HG03025 (cell line): ENCODE results near the gene ZBTB34.

Experiments
- ATAC-seq: cut with Tn5 transposase; IDR thresholded peaks from one replicate; pipeline ENCODE4 v1.9.1; 2021; ENCODE audit warnings: mild to moderate bottlenecking, moderate library complexity; ENCODE audit not compliant: unreplicated experiment, low FRiP score

ZBTB34 gene

DNA sequence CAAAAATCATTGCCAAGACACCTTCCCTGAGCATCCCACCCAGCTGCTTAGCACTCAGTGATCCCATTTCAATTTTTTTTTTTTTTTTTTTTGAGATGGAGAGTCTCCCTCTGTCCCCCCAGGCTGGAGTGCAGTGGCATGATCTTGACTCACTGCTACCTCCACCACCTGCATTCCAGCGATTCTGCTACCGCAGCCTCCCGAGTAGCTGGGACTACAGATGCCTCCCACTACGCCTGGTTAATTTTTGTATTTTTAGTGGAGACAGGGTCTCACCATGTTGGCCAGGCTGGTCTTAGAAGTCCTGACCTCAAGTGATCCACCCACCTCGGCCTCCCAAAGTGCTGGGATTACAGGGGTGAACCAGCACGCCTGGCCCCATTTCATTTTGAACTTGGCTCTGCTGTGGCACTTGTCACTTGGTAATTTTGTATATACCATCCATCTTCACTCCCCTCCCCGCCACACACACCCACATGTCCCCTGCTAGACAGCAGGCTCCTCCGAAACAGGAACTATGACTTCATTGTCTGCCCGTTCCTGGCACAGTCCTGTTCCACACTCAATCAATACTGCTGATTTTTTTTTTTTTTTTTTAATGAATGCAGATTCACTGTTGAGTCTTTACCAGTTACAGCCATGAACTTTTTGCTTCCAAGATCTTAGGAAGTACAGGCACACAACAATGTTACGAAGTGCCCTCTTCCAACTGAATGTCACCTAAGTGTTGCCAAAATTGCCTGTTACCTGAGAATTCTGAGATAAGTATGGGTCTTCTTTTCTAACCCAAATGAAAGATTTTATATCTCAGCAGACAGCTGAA lies 17.3 kb upstream of the ZBTB34 start:
- ATAC-seq, result no peak

DNA sequence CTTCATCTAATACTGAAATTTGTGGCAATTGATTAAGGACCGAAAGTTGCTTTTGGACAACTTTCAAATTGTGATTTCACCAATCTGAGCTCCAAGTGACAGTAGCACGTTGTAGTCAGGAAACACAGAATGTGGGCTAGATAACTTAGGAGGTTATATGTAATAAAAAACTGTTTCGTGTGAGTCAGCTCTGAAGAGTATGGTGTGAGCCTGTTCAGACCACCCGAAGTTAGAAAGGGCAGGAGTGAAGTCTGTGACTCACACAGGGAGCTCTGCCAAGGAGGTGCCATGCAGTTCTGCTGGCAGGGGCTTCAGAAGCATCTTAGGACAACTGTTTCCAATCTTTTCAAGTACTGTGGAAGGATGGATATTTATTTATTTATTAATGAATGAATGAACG lies 16.4 kb upstream of the ZBTB34 start:
- ATAC-seq, result no peak

- ATAC-seq, result no peak
These were observed 13.4 kb upstream of the ZBTB34 start for GRCh38 chr9:126847051-126847450.

- no peak for ATAC-seq
These were observed 10.7 kb upstream of the ZBTB34 start for GRCh38 chr9:126849591-126850225.

- ATAC-seq, result no peak
These were observed 9.1 kb upstream of the ZBTB34 start for GRCh38 chr9:126851286-126851880.

- ATAC-seq, result no peak
These were observed 8.3 kb upstream of the ZBTB34 start for GRCh38 chr9:126852086-126852688.

- no peak for ATAC-seq
These were observed 6.8 kb upstream of the ZBTB34 start for GRCh38 chr9:126853667-126854066.

- no peak for ATAC-seq
These were observed 5.7 kb upstream of the ZBTB34 start for GRCh38 chr9:126854734-126855133.

DNA sequence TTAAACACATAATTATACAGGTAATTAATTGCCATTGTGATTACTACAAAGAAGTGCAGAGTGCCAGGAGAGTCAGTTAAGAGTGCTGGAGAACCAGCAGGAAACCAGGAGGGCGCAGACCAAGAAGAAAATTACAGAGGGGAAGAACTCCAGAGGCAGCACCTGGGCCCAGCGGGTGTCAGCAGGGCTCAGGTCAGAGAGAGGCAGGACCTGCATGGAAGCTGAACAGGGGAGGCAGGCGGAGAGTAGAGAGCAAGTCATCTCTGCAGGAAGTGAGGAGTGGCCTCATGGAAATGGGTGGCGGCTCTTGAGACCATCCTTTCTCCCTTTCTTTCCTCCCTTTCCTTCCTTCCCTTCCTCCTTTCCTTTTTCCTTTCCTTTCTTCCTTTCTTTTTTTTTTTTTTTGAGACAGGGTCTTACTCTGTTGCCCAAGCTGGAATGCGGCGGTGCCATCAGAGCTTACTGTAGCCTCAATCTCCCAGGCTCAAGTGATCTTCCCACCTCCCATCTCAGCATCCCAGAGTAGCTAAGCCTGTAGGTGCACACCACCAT lies 4.0 kb upstream of the ZBTB34 start:
- ATAC-seq, result no peak

- no peak for ATAC-seq
These were observed 3.0 kb upstream of the ZBTB34 start for GRCh38 chr9:126857261-126857960.

DNA sequence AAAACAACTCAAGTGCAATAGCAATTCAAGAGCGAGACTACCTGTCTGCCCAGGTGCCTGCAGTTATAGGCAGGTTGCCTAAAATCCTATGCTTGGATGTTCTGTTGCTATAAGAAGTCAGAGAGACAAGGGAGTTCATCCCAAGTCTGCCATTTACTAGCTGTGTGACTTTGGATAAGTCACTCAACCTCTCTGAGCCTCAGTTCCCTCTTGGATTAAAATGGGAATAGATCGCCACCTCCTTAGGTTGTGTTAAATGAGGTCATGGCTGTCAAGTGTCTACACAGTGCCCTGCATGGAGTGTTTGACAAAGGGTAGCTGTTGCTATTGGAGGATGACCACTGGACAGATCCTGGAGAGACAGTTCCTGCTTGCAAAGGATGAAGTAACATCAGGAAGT lies 1.3 kb upstream of the ZBTB34 start:
- no peak for ATAC-seq

GRCh38 chr9:126860757-126861466 lies 473 bp downstream of the ZBTB34 start:
- peak; percentile 34 for ATAC-seq

DNA sequence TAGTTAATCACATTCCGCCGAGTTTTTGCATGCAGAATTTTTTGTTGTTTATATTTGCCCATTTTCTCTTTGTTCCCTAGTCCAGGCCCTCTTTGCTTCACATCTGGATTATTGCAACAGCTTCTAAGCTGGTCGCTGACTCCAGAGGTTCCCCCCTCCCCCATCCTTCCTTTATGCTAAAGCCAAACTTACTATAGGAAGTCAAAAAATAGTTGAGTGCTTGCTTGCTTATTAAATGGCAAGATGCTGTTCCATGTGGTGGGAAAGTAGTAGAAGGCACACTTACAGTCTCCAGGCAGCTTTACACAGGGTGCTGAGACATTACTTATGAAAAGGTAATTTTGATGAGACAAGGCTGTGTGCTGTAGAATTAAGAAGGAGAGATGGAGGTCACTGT lies 1.3 kb downstream of the ZBTB34 start:
- ATAC-seq, result no peak

GRCh38 chr9:126862104-126862761 lies 1.8 kb downstream of the ZBTB34 start:
- ATAC-seq, result no peak

DNA sequence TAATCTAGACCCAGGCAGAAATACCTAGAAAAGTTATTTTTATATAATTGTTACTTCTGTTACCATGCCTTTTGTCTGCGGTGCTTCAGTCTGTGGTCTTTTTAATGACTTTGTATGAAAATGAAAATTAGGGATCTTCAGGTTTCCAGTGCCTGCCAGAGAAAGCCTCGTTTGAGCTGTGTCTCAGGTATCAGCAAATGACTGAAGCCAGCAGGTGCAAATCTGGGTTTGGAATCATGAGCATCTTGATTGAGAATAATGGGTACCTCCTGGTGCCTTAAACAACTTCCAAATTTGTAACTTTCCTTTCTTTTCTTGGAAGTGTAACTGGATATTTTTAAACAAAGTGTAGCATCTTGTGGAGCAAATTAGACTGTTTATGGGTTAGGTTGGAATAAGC lies 4.3 kb downstream of the ZBTB34 start:
- ATAC-seq, result no peak

- ATAC-seq, result no peak
These were observed 8.9 kb downstream of the ZBTB34 start for GRCh38 chr9:126869368-126869767.

GRCh38 chr9:126872516-126872915 lies 12.1 kb downstream of the ZBTB34 start:
- ATAC-seq, result no peak

- no peak for ATAC-seq
These were observed 14.3 kb downstream of the ZBTB34 start for GRCh38 chr9:126874546-126875314.
